GM13976 (cell line): Measurements from ENCODE around the gene EFNB1.

Source experiments
- DNase-seq: peaks from one replicate; pipeline ENCODE4 v3.0.0; 2012; ENCODE audit warnings: low spot score
- CTCF ChIP-seq: IDR thresholded peaks from 2 replicates; pipeline ENCODE4 v1.5.1; 2012; ENCODE audit warnings: borderline replicate concordance, mild to moderate bottlenecking; ENCODE audit not compliant: insufficient read depth; ENCODE audit errors: extremely low read depth, missing control alignments, control extremely low read depth
- in situ Hi-C: fragments of 300-500 bp; cut with MboI; formaldehyde crosslinking; loops from one replicate; pipeline ENCODE4 v1.12.0; 2022; ENCODE audit warnings: low sequenced_read_pairs, mixed read lengths, inconsistent platforms; ENCODE audit not compliant: unreplicated experiment

Gene EFNB1

DNA sequence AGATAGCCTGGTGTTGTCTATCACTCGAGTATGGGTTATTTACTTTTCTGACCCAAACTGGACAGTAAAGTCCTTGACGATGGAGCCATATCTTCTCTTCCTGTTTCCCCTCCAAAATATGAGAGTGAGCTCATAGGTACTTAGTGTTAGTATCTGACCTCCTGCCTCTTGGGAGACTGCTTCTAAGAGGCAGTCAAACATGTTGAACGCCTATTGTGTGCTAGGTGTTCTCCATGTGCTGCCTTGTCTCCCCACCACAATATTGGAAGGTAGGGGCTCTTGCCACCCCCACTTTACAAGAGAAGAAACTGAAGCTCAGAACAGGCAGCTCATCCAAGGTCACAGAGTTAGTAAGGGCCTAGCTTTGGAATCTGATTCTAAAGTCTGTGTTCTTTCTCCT lies 8.3 kb downstream of the EFNB1 start:
- no peak for DNase-seq
- in situ Hi-C loops, result no loop called here
- TF ChIP-seq CTCF, result no peak

GRCh38 chrX:68838571-68838910 lies 9.7 kb downstream of the EFNB1 start:
- no peak for TF ChIP-seq CTCF
- in situ Hi-C loops, result no loop called here

DNA sequence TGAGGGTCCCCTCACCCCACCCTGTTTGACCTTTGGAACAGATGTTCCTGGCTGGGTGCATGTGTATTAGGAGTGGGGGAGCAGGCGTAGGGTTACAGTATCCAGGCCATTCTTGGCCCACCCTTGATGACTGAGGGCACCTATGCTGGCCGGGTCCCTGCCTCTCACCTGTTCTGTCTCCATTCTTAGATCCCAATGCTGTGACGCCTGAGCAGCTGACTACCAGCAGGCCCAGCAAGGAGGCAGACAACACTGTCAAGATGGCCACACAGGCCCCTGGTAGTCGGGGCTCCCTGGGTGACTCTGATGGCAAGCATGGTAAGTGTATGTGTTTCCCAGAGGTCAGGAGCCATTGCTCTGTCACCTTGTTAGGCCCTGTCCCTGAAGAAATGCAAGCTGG lies 10.9 kb downstream of the EFNB1 start:
- in situ Hi-C loops, result no loop called here

More at GRCh38 chrX:68838571-68838910, 9.7 kb downstream of the EFNB1 start:
- no peak for DNase-seq

GRCh38 chrX:68840256-68840655 lies 11.4 kb downstream of the EFNB1 start:
- DNase-seq, result no peak
- no peak for TF ChIP-seq CTCF
- in situ Hi-C loops, result no loop called here

More for the DNA sequence above, 10.9 kb downstream of the EFNB1 start:
- DNase-seq, result no peak
- no peak for TF ChIP-seq CTCF

DNA sequence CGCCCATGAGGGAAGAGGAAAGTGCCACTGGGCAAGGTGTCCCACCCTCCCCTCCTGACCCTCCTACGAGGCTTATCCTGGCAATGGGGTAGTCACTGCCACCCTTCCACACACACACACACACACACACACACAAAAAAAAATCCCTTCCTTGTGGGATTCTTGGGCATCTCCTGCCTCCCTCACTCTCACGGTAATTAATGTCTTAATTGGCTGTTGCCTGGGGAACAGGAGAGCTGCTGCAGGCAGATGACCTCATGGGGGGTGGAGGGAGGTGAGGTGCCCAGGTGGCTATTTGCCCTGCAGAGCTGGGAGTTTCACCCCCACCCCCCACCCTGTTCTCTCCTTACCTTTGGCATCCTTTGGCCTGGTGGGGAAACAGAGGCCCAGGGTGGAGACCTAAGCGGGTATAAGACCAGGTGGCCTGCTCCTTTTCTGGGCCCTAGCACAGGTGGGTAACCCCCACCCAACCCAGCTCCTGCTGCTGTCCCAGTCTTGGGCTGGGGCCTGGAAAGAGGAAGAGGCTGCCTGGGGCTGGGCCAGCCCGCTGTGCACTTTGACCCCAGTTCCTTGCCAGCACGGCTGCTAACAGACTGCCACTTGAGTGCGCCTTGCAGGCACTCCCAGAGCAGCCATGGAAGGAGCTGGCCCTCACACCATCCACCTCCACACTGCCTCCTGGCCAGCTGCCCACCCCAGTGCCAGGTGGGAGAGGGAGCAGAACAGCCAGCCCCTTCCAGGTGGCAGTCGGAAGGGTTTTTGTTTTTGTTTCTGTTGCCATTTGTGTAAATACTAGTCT lies 12.6 kb downstream of the EFNB1 start:
- no peak for TF ChIP-seq CTCF
- DNase-seq, result no peak
- in situ Hi-C loops, result no loop called here

DNA sequence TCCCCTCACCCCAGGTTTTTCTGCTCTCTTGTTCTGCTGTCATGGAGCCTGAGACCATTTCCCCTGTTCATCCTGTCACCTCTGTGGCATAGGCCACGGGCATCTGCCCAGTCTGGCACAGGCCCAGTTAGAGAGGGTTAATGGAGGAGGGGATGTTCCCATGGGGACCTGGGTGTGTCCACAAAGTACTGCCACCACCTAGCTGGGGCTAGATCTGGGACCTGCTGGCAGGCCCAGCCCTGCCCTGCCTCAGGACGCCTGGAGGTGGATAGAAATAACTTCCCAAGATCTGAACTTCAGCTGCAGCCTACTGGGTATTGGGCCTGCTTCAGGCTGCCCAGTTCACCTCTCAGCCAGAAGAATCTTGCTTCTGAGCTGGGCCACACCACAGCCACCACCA lies 13.5 kb downstream of the EFNB1 start:
- in situ Hi-C loops, result no loop called here
- no peak for TF ChIP-seq CTCF

More for the DNA sequence above, 13.5 kb downstream of the EFNB1 start:
- DNase-seq, result no peak
